ENCODE measurements around the gene RASA3. TPM values are rescaled to one million over a fixed set of nuclear protein-coding genes. Genes with fewer than 3 reads are reported as not detected.

Gene RASA3
- total and polyA plus RNA-seq, 2 donors (not counting 3 experiments of a cell fraction or from before 2014, with no cell fraction given), result 26.5 to 53.8 TPM

- ChIA-PET CTCF (no interaction called here), POLR2A (no interaction called here)
- Histone ChIP-seq H3K9ac (replicated peaks; ENCODE audit: extremely low read depth, insufficient read depth, low read length) (no peak overlapping the region), H3K4me1 (ENCODE audit: control insufficient read depth, extremely low read depth, insufficient read depth, low read length) (peaks cover 40% of the 10 kb centered on the region), H2AFZ (ENCODE audit: low read depth, low read length) (no peak overlapping the region), H3K9me1 (replicated peaks; ENCODE audit: control insufficient read depth, extremely low read depth, insufficient read depth, low read length) (no peaks in the 10 kb centered on the region), H3K9me3 (replicated peaks; ENCODE audit: control insufficient read depth, insufficient read depth, low read length) (no peaks in the 10 kb centered on the region), H3K79me2 (ENCODE audit: control insufficient read depth, insufficient read depth, low read length) (peaks cover 87% of the 10 kb centered on the region), H3K4me3 (replicated peaks in 1 of 3; ENCODE audit: insufficient read depth in 1 of 3, low read depth in 1 of 3, low read length in 3 of 3) (no peak overlapping the region), H3K27me3 (ENCODE audit: control insufficient read depth in 2 of 2, insufficient read depth in 2 of 2, low read length in 2 of 2) (no peaks in the 10 kb centered on the region), H4K20me1 (replicated peaks; ENCODE audit: control insufficient read depth, extremely low read depth, insufficient read depth, low read length) (no peaks in the 10 kb centered on the region), H3K36me3 (ENCODE audit: control insufficient read depth in 2 of 2, extremely low read depth in 1 of 2, insufficient read depth in 2 of 2, low read length in 2 of 2) (peaks cover 2 to 7% of the 10 kb centered on the region in 2 experiments), H3K27ac (ENCODE audit: insufficient read depth, low read depth, low read length) (no peak overlapping the region), H3K4me2 (ENCODE audit: insufficient read depth, low read length) (no peak overlapping the region)
- no TSS peak for BruUV-seq (replicated peaks)
- DNase-seq (ENCODE audit: low read depth, low spot score) (peak; percentile 28), FAIRE-seq (no peak)
- dilution Hi-C loops (cut with MboI; ENCODE audit: extremely low pct_ligation_motif_present, low sequenced_read_pairs) (loop anchor here (10.0 kb wide), 1 partner anchor 55 kb away; no protein-coding TSS in a partner anchor), intact Hi-C loops (cut with micrococcal nuclease) (no loop called here)
- no peak for TF ChIP-seq POLR2A (IDR thresholded peaks at IDR 0.05; ENCODE audit: low read depth, low read length)
- no peak for TF ChIP-seq GATA2 (IDR thresholded peaks at IDR 0.05; ENCODE audit: insufficient read depth, insufficient read length, low read depth, low read length)
- TF ChIP-seq, protein P1, sequence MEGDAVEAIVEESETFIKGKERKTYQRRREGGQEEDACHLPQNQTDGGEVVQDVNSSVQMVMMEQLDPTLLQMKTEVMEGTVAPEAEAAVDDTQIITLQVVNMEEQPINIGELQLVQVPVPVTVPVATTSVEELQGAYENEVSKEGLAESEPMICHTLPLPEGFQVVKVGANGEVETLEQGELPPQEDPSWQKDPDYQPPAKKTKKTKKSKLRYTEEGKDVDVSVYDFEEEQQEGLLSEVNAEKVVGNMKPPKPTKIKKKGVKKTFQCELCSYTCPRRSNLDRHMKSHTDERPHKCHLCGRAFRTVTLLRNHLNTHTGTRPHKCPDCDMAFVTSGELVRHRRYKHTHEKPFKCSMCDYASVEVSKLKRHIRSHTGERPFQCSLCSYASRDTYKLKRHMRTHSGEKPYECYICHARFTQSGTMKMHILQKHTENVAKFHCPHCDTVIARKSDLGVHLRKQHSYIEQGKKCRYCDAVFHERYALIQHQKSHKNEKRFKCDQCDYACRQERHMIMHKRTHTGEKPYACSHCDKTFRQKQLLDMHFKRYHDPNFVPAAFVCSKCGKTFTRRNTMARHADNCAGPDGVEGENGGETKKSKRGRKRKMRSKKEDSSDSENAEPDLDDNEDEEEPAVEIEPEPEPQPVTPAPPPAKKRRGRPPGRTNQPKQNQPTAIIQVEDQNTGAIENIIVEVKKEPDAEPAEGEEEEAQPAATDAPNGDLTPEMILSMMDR (IDR thresholded peaks at IDR 0.05; ENCODE audit: extremely low read depth in 1 of 2, insufficient read depth in 1 of 2, low read depth in 1 of 2, low read length in 2 of 2), result no peak
- TF ChIP-seq EZH2 (IDR thresholded peaks at IDR 0.05; ENCODE audit: borderline replicate concordance, low read depth, low read length, severe bottlenecking), result no peak
- TF ChIP-seq POLR2AphosphoS5 (IDR thresholded peaks at IDR 0.05; ENCODE audit: insufficient read depth, low read depth, low read length), result no peak
- TF ChIP-seq FOS (IDR thresholded peaks at IDR 0.05; ENCODE audit: borderline replicate concordance, insufficient read depth, low read length), result no peak
- TF ChIP-seq JUN (IDR thresholded peaks at IDR 0.05; ENCODE audit: borderline replicate concordance, insufficient read depth, insufficient read length, low read depth), result no peak
- TF ChIP-seq MYC (IDR thresholded peaks at IDR 0.05; ENCODE audit: low read depth, low read length), result no peak
- no peak for TF ChIP-seq MAX (IDR thresholded peaks at IDR 0.05; ENCODE audit: insufficient read depth, insufficient read length)
These were observed 72.2 kb downstream of the RASA3 start for GRCh38 chr13:114059946-114060860.

Data from endothelial cell of umbilical vein (primary cell).